Measurements from ENCODE around the gene CTXN1. TPM values are rescaled to one million over a fixed set of nuclear protein-coding genes. Genes with fewer than 3 reads are reported as not detected.

The CTXN1 gene
- total RNA-seq, 4 donors from 2014 or later: 18.3 to 33.3 (median 26.4) TPM

DNA sequence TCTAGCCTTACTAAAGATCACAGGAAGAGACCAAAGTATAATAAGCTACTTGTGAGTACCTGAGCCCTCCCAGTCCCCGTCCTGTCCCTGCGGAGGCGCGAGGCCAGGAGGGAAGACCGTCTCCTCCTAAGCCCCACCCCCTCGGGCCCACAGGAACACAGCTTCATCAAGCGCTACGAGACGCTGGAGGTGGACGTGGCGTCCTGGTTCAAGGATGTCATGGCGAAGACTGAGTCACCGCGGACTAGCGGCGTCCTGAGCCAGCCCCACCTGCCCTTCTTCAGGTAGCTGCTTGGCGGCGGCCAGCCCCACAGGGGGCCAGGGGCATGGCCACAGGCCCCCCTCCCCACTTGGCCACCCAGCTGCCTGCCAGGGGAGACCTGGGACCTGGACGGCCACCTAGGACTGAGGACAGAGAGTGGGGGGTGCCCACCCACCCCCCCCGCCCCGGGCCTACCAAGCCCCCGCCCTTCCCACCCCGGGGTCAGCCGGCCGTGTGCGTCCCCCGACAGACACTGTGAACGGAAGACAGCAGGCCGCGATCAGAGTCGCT is 13.7 kb downstream of the CTXN1 start:
- no peak for ATAC-seq
- Histone ChIP-seq H3K27ac (no peak overlapping the region), H3K9me3 (no peaks in the 10 kb centered on the region), H3K27me3 (peaks cover 32% of the 10 kb centered on the region), H3K4me3 (no peak overlapping the region), H3K36me3 (peaks cover 0 to 67% of the 10 kb centered on the region in 2 donors), H3K4me1 (peaks cover 0 to 39% (median 16%) of the 10 kb centered on the region in 3 donors)
- no peak for TF ChIP-seq POLR2AphosphoS5 (IDR thresholded peaks at IDR 0.05)
- no peak for TF ChIP-seq POLR2A (IDR thresholded peaks at IDR 0.05)
- no peak for TF ChIP-seq EP300 (IDR thresholded peaks at IDR 0.05)
- TF ChIP-seq, protein P1, sequence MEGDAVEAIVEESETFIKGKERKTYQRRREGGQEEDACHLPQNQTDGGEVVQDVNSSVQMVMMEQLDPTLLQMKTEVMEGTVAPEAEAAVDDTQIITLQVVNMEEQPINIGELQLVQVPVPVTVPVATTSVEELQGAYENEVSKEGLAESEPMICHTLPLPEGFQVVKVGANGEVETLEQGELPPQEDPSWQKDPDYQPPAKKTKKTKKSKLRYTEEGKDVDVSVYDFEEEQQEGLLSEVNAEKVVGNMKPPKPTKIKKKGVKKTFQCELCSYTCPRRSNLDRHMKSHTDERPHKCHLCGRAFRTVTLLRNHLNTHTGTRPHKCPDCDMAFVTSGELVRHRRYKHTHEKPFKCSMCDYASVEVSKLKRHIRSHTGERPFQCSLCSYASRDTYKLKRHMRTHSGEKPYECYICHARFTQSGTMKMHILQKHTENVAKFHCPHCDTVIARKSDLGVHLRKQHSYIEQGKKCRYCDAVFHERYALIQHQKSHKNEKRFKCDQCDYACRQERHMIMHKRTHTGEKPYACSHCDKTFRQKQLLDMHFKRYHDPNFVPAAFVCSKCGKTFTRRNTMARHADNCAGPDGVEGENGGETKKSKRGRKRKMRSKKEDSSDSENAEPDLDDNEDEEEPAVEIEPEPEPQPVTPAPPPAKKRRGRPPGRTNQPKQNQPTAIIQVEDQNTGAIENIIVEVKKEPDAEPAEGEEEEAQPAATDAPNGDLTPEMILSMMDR (IDR thresholded peaks at IDR 0.05): no peak
- no CpG with 5 or more reads among the region's 31 CpGs for WGBS, 2 donors (ENCODE audit: low coverage in 1 of 2)

DNA sequence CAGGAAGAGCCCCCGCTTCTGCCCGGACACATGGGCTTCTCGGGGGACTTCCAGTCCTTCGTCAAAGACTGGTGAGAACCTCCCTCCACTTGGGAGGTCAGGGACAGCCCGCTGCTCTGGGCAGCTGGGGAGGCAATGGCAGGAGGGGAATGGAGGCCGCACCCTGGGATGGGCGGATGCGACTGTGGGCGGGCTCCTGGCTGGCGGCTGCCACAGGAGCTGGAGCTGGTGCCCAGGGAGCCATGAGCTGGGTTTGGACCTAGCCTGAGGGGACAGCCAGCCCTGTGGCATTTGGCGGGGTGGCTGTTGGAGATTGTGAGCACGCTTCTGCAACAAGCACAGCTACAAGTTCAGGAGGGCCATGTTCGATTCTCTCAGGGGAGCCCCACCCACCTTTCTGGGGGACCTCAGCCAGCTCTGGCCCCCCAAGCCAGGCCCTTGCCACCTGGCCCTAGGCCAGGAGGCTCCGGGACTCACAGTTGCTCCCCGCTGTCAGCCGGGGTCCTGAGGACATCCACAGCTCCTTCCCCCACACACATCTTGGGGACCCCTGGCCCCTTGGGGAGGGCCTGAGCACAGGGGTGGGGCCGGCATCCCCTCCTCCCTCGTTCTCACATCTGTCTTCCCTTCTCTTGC is 14.3 kb downstream of the CTXN1 start:
- WGBS, 2 donors (ENCODE audit: low coverage in 1 of 2): 92 to 93% methylated on average over 2 of the region's 18 CpGs
- TF ChIP-seq POLR2AphosphoS5 (IDR thresholded peaks at IDR 0.05) (no peak), POLR2A (IDR thresholded peaks at IDR 0.05) (no peak), EP300 (IDR thresholded peaks at IDR 0.05) (no peak)
- TF ChIP-seq, protein P1 (IDR thresholded peaks at IDR 0.05): no peak
- H3K4me3 ChIP-seq: no peak overlapping the region
- H3K36me3 ChIP-seq: peaks cover 0 to 72% of the 10 kb centered on the region in 2 donors
- no peaks in the 10 kb centered on the region for H3K9me3 ChIP-seq
- no peak overlapping the region for H3K27ac ChIP-seq
- peaks cover 0 to 39% (median 15%) of the 10 kb centered on the region in 3 donors for H3K4me1 ChIP-seq
- H3K27me3 ChIP-seq: peaks cover 26% of the 10 kb centered on the region
- no peak for ATAC-seq

DNA sequence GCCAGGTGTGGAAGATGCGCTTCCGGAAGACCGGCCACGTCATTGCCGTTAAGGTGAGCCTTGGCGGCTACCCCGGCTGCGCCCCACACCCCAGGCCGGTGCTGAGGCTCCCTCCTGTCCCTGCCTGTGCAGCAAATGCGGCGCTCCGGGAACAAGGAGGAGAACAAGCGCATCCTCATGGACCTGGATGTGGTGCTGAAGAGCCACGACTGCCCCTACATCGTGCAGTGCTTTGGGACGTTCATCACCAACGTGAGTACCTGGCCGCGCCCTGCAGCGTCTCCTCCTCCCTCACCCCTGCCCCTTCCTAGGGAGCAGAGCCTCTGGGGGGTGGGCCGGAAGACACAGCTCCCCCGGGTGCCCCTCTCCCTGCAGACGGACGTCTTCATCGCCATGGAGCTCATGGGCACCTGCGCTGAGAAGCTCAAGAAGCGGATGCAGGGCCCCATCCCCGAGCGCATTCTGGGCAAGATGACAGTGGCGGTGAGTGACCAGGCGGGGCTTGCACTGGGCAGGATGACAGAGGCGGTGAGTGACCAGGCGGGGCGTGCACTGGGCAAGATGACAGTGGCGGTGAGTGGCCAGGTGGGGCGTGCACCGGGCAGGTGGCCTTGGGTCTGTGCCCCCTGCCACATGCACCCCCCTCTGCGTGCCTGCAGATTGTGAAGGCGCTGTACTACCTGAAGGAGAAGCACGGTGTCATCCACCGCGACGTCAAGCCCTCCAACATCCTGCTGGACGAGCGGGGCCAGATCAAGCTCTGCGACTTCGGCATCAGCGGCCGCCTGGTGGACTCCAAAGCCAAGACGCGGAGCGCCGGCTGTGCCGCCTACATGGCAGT is 15.4 kb downstream of the CTXN1 start:
- peaks cover 0 to 83% of the 10 kb centered on the region in 2 donors for H3K36me3 ChIP-seq
- TF ChIP-seq, protein P1 (IDR thresholded peaks at IDR 0.05): no peak
- TF ChIP-seq POLR2AphosphoS5 (IDR thresholded peaks at IDR 0.05) (no peak), EP300 (IDR thresholded peaks at IDR 0.05) (no peak), POLR2A (IDR thresholded peaks at IDR 0.05) (no peak)
- WGBS, 2 donors (ENCODE audit: low coverage in 1 of 2): 90% methylated on average over 11 of the region's 54 CpGs; no CpG with 5 or more reads in 1 of the 2 donors
- H3K27ac ChIP-seq: no peak overlapping the region
- no peak for ATAC-seq
- H3K9me3 ChIP-seq: no peaks in the 10 kb centered on the region
- no peak overlapping the region for H3K4me3 ChIP-seq
- peaks cover 15% of the 10 kb centered on the region for H3K27me3 ChIP-seq
- peaks cover 0 to 39% (median 15%) of the 10 kb centered on the region in 3 donors for H3K4me1 ChIP-seq

DNA sequence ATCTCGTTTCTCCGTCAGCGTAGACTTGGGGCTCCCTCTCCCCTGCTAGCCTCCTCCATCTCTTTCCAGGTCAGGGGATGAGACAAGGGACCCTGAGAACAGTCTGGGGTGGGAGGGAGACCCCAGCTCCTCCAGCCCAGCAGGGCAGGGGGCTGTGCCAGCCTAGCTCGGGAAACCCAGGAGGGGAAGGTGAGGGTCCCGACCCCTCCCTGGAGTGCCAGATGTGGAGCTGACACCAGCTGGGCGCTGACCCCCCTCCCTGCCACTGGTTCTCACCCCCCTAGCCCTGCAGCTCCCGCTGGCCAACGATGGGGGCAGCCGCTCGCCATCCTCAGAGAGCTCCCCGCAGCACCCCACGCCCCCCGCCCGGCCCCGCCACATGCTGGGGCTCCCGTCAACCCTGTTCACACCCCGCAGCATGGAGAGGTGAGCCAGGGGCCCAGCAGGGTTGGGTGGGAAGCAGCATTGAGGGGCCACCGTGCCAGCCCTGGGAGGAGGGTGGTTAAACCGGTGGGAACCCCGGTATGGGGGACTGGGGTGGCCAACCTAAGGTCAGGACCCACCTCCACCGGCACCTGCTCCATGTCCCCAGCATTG is 16.4 kb downstream of the CTXN1 start:
- Histone ChIP-seq H3K9me3 (no peaks in the 10 kb centered on the region), H3K36me3 (peaks cover 0 to 87% of the 10 kb centered on the region in 2 donors), H3K4me3 (no peak overlapping the region), H3K27me3 (peaks cover 5% of the 10 kb centered on the region), H3K27ac (no peak overlapping the region), H3K4me1 (peaks cover 3 to 47% (median 25%) of the 10 kb centered on the region in 3 donors)
- TF ChIP-seq EP300 (IDR thresholded peaks at IDR 0.05) (no peak), POLR2AphosphoS5 (IDR thresholded peaks at IDR 0.05) (no peak), POLR2A (IDR thresholded peaks at IDR 0.05) (no peak)
- TF ChIP-seq, protein P1 (IDR thresholded peaks at IDR 0.05): no peak
- no CpG with 5 or more reads among the region's 21 CpGs for WGBS, 2 donors (ENCODE audit: low coverage in 1 of 2)
- no peak for ATAC-seq

Measured in gastroesophageal sphincter (tissue), 4 donors.